A549 (cell line): Measurements from ENCODE around the gene RAD18. TPM values are rescaled to one million over a fixed set of nuclear protein-coding genes. Genes with fewer than 3 reads are reported as not detected.

ENCODE experiments used
- ATAC-seq, 2 experiments: fragments of 200-7000 bp in 1 of 2; fragments of >200 bp in 1 of 2; cut with Nextera tagmentation in 1 of 2; cut with Tn5 transposase in 1 of 2; 3 replicates each; pipeline versions ENCODE4 v1.8.0 to v1.9.1; 2018 to 2020; ENCODE audit warnings: mild to moderate bottlenecking in 1 of 2, moderate library complexity in 1 of 2
- CTCF ChIA-PET: fragments of 300-600 bp; sonication (Branson Sonifier 250); formaldehyde crosslinking; extraction: SDS; loops from one replicate; lab custom pipeline; 2021; ENCODE audit warnings: antibody characterized with exemption, inconsistent platforms; lab: Yijun Ruan, JAX
- POLR2A ChIA-PET: fragments of 350-600 bp; formaldehyde crosslinking; extraction: SDS; loops from one replicate; lab custom pipeline; 2021; ENCODE audit warnings: antibody characterized with exemption, inconsistent platforms; lab: Yijun Ruan, JAX
- DNase-seq, 2 experiments: peaks; one replicate each; pipeline versions ENCODE4 v3.0.0 to v3.0.0-alpha.2; 2011 to 2016; ENCODE audit warnings: low read depth in 1 of 2, low spot score in 1 of 2
- FAIRE-seq: peaks from 2 replicates; lab custom pipeline; 2011; peaks lifted over from hg19 to GRCh38; lab: Jason Lieb, UNC
- H3K27ac ChIP-seq, 2 experiments: fragments of >200 bp; sonication (Bioruptor Twin); formaldehyde crosslinking; 3 replicates each; pipeline ENCODE4 v1.5.1; 2016 to 2017
- H3K4me1 ChIP-seq: fragments of >200 bp; sonication (Bioruptor Twin); formaldehyde crosslinking; 3 replicates; pipeline ENCODE4 v1.6.1; 2016
- H3K4me2 ChIP-seq: fragments of >200 bp; sonication (Bioruptor Twin); formaldehyde crosslinking; 3 replicates; pipeline ENCODE4 v1.6.1; 2016
- H3K4me3 ChIP-seq: fragments of >200 bp; sonication (Bioruptor Twin); formaldehyde crosslinking; 3 replicates; pipeline ENCODE4 v1.5.1; 2016
- H3K9me3 ChIP-seq: fragments of >200 bp; sonication (Bioruptor Twin); formaldehyde crosslinking; 3 replicates; pipeline ENCODE4 v1.6.1; 2016
- CBX8 ChIP-seq: fragments of 200-600 bp; sonication (generic); IDR thresholded peaks from 2 replicates; pipeline ENCODE4 v1.6.1; 2016
- CHD2 ChIP-seq: fragments of 150-350 bp; IDR thresholded peaks from 2 replicates; pipeline ENCODE4 v1.6.1; 2014; ENCODE audit warnings: low read length; ENCODE audit not compliant: partially characterized antibody
- EHF ChIP-seq: fragments of 250-450 bp; sonication (Bioruptor Pico); IDR thresholded peaks from 2 replicates; pipeline ENCODE4 v1.5.0; 2020; ENCODE audit warnings: mild to moderate bottlenecking
- EP300 ChIP-seq, 2 experiments: fragments of >200 bp; sonication (Bioruptor Twin); formaldehyde crosslinking; IDR thresholded peaks; 2 replicates in 1 of 2; 3 replicates in 1 of 2; pipeline ENCODE4 v1.6.1; 2016 to 2017
- HDAC2 ChIP-seq: fragments of 200-600 bp; sonication (generic); IDR thresholded peaks from 2 replicates; pipeline ENCODE4 v1.6.1; 2016
- HOXB13 ChIP-seq: fragments of 250-450 bp; sonication (Bioruptor Pico); IDR thresholded peaks from 2 replicates; pipeline ENCODE4 v1.5.0; 2020; ENCODE audit warnings: low read depth, mild to moderate bottlenecking, moderate library complexity
- JUNB ChIP-seq: fragments of >200 bp; sonication (Bioruptor Twin); formaldehyde crosslinking; IDR thresholded peaks from 2 replicates; pipeline ENCODE4 v1.6.1; 2016
- POLR2AphosphoS2 ChIP-seq: conservative IDR thresholded peaks from 2 replicates; pipeline ENCODE4 v1.6.1; 2012; ENCODE audit warnings: low read length, improper control_type of control experiment, inconsistent platforms
- RAD21 ChIP-seq, 2 experiments: fragments of >200 bp in 1 of 2; sonication (Bioruptor Twin) in 1 of 2; formaldehyde crosslinking in 1 of 2; IDR thresholded peaks in 1 of 2; conservative IDR thresholded peaks in 1 of 2; 2 replicates in 1 of 2; 3 replicates in 1 of 2; pipeline ENCODE4 v1.6.1; 2012 to 2018; ENCODE audit warnings: inconsistent platforms in 1 of 2
- RCOR1 ChIP-seq: fragments of 150-350 bp; IDR thresholded peaks from 2 replicates; pipeline ENCODE4 v1.6.1; 2014; ENCODE audit warnings: antibody characterized with exemption, low read length, low read depth
- ZFP36 ChIP-seq: fragments of 450-650 bp; IDR thresholded peaks from 2 replicates; pipeline ENCODE4 v1.6.1; 2014; ENCODE audit warnings: borderline replicate concordance; ENCODE audit not compliant: partially characterized antibody
- ZNF302 ChIP-seq: fragments of 250-450 bp; sonication (Bioruptor Pico); IDR thresholded peaks from 2 replicates; pipeline ENCODE4 v1.9.0; 2021; ENCODE audit warnings: inconsistent platforms, mild to moderate bottlenecking, moderate library complexity
- ZSCAN20 ChIP-seq: fragments of 250-450 bp; sonication (Bioruptor Pico); IDR thresholded peaks from 2 replicates; pipeline ENCODE4 v1.8.0; 2022; ENCODE audit warnings: mild to moderate bottlenecking, moderate library complexity
- WGBS: methylation state at CpG from one replicate; pipeline ENCODE4 v1.1.6; 2017; ENCODE audit errors: missing lambda C conversion rate; 5-methylcytosine and 5-hydroxymethylcytosine counted together
- polyA plus RNA-seq, 4 experiments: library from polyadenylated mRNA; depleted of rRNA in 3 of 4; stranded (reverse); fragments of >200 nt; fragmentation: RNase III in 1 of 4; extraction: RNeasy Plus Mini Kit Qiagen cat#74134 plus additional on column Dnase treatment in 1 of 4; gene quantifications; 2 replicates in 3 of 4; 3 replicates in 1 of 4; pipeline ENCODE4 v1.2.3, GENCODE V29; 2011 to 2017
- TF ChIP-seq, protein P1 (sequence below): fragments of >200 bp; sonication (Bioruptor Twin); formaldehyde crosslinking; IDR thresholded peaks from 3 replicates; pipeline ENCODE4 v1.5.1; 2016
- TF ChIP-seq, protein P2 (sequence below): fragments of 150-350 bp; IDR thresholded peaks from 2 replicates; pipeline ENCODE4 v1.6.1; 2014; ENCODE audit warnings: low read depth, mild to moderate bottlenecking, low read length
- TF ChIP-seq, protein P3 (sequence below): fragments of >200 bp; sonication (Bioruptor Twin); formaldehyde crosslinking; IDR thresholded peaks from 2 replicates; pipeline ENCODE4 v1.6.1; 2016
- TF ChIP-seq, protein P4 (sequence below): IDR thresholded peaks from 2 replicates; pipeline ENCODE4 v1.6.1; 2012

RAD18 gene
- polyA plus RNA-seq, 2 of the 4 experiments (the other 2 are of a cell fraction), result 11.8 to 23.2 TPM

DNA sequence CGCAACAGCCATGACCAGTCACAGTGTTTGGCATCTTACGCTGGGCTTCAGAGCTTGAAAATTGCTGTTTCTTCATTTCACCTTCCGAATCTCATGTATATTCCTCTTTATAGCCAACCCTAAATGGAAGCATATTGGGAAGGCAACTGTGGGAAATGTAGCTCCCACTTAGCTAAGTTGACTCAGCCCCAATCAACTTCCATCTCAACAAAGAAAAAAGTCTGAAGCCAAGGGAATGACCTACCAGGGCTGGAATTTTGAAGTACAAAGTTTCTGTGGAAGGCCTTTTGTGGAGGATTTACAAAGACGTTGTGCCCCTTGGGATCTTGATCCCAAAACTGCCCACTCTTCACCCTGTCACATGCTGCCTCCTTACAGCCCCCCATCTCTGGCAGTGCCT, 108.6 kb downstream of the RAD18 start (continued):
- TF ChIP-seq, protein P1, sequence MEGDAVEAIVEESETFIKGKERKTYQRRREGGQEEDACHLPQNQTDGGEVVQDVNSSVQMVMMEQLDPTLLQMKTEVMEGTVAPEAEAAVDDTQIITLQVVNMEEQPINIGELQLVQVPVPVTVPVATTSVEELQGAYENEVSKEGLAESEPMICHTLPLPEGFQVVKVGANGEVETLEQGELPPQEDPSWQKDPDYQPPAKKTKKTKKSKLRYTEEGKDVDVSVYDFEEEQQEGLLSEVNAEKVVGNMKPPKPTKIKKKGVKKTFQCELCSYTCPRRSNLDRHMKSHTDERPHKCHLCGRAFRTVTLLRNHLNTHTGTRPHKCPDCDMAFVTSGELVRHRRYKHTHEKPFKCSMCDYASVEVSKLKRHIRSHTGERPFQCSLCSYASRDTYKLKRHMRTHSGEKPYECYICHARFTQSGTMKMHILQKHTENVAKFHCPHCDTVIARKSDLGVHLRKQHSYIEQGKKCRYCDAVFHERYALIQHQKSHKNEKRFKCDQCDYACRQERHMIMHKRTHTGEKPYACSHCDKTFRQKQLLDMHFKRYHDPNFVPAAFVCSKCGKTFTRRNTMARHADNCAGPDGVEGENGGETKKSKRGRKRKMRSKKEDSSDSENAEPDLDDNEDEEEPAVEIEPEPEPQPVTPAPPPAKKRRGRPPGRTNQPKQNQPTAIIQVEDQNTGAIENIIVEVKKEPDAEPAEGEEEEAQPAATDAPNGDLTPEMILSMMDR, result no peak
- TF ChIP-seq ZFP36, result no peak
- TF ChIP-seq, all 56 proteins: peak for 0

DNA sequence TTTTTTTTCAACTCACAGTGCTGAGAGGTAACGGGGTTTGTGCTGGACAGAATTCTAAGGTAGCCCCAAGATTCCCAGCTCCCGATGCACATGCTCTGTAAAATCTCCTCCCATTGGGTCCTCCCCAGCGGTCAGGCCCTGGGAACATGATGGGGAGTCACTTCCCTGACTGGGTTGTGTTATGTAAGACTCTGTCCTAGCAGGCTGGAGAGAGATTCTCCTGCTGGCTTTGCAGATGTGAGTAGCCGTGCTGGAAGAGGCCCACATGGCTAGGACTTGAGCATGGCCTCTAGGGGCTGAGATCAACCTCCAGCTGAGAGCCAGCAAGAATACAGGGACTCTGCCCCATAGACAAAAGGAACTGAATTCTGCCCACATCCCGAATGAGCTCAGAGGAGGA, 110.2 kb downstream of the RAD18 start:
- no peak for DNase-seq
- no peak; a peak in 1 of 6 replicates for ATAC-seq
- ChIA-PET POLR2A (no interaction called here), CTCF (interaction anchor here (1.0 kb wide), 2 partner anchors 13 to 450 kb away, joined by 3 to 4 read pairs; no protein-coding TSS in a partner anchor)
- 91% methylated on average over 5 of the region's 5 CpGs for WGBS
- Histone ChIP-seq H3K27ac (no peak overlapping the region), H3K4me3 (no peak overlapping the region), H3K4me2 (no peak overlapping the region), H3K4me1 (peaks cover 14% of the 10 kb centered on the region), H3K9me3 (no peaks in the 10 kb centered on the region)
- TF ChIP-seq EHF (CRISPR knock-in tag), result no peak
- TF ChIP-seq RAD21 (conservative IDR thresholded peaks at IDR 0.05 in 1 of 2, IDR thresholded peaks at IDR 0.05 in 1 of 2), result no peak
- TF ChIP-seq POLR2AphosphoS2, result no peak
- no peak for TF ChIP-seq JUNB
- TF ChIP-seq HOXB13 (CRISPR knock-in tag), result no peak
- TF ChIP-seq, protein P2, sequence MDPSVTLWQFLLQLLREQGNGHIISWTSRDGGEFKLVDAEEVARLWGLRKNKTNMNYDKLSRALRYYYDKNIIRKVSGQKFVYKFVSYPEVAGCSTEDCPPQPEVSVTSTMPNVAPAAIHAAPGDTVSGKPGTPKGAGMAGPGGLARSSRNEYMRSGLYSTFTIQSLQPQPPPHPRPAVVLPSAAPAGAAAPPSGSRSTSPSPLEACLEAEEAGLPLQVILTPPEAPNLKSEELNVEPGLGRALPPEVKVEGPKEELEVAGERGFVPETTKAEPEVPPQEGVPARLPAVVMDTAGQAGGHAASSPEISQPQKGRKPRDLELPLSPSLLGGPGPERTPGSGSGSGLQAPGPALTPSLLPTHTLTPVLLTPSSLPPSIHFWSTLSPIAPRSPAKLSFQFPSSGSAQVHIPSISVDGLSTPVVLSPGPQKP, result no peak
- no peak for FAIRE-seq

DNA sequence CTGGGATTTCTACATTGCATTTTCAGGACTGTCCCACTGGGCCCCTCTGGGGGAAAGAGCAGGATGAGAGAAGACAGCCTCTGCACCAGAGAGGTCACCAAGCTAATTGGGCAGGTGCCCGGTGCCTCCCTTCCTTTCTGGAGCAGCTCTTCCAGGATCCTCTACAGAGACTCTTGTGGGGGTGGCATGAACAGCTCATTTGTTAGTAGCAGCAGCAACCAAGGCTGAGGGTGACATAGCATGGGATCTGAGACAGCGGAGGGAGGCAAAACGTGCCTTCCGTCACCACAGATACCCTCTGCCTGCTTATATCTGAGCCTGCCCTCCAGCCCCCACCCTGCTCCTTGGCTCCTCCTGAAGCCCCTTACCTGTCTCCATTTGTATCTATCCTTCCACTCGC, 110.8 kb downstream of the RAD18 start:
- no peak overlapping the region for H3K4me3 ChIP-seq
- FAIRE-seq (no peak), DNase-seq (no peak)
- TF ChIP-seq HDAC2, result no peak
- TF ChIP-seq, protein P3, sequence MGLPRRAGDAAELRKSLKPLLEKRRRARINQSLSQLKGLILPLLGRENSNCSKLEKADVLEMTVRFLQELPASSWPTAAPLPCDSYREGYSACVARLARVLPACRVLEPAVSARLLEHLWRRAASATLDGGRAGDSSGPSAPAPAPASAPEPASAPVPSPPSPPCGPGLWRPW, result no peak
- TF ChIP-seq EP300 (IDR thresholded peaks at IDR 0.05), result no peak
- TF ChIP-seq ZNF302, result no peak
- TF ChIP-seq, all 56 proteins: peak for 0
- ATAC-seq, result no peak
- WGBS, result 94% methylated on average over 5 of the region's 5 CpGs
- no peaks in the 10 kb centered on the region for H3K9me3 ChIP-seq
- 0 out of 6 replicates have a peak overlapping the region, but pooled peaks of 1 of the 2 experiments have one; percentile 3 for H3K27ac ChIP-seq
- POLR2A ChIA-PET, result no interaction called here
- CTCF ChIA-PET, result interaction anchor here (1.0 to 1.5 kb wide), 4 partner anchors 9 to 189 kb away, joined by 3 to 6 read pairs (median 4); no protein-coding TSS in a partner anchor
- H3K4me2 ChIP-seq, result no peak overlapping the region
- peaks cover 14% of the 10 kb centered on the region for H3K4me1 ChIP-seq

DNA sequence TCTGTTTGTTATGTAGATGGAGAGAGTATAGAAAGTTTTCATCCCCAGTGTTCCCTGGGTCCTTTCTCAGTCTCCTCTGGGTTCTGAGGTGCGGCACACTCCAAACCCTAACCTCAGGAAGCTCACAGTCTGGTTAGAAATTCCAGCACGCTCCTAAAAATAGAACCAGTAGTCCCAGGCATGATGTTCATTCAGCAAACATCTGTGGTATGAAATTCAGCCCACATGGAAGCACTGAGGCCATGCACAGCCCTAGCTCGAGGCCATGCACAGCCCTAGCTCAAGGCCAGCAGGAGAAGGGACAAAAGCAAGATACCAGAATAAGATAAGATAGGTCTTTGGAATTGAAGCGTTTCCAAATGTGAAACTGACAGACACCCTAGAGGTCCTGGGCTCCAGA, 111.6 kb downstream of the RAD18 start:
- Histone ChIP-seq H3K4me2 (peak overlapping the region; percentile 44; the same call in 2 of the 3 replicates), H3K27ac (0 out of 6 replicates have a peak overlapping the region, but pooled peaks of 1 of the 2 experiments have one; percentile 3), H3K4me1 (peaks cover 14% of the 10 kb centered on the region), H3K4me3 (no peak overlapping the region), H3K9me3 (no peaks in the 10 kb centered on the region)
- ChIA-PET CTCF (interaction anchor here (0.9 to 1.5 kb wide), 8 partner anchors 9 to 188 kb away, joined by 3 to 7 read pairs (median 4); partner anchors contain the start of gene OXTR), POLR2A (no interaction called here)
- WGBS, result 69% methylated on average over 4 of the region's 4 CpGs
- peak in 1 of 2 experiments; percentile 19 for DNase-seq
- TF ChIP-seq CHD2, result no peak
- TF ChIP-seq, protein P4, sequence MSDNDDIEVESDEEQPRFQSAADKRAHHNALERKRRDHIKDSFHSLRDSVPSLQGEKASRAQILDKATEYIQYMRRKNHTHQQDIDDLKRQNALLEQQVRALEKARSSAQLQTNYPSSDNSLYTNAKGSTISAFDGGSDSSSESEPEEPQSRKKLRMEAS, result 0 out of 2 replicates have a peak, but pooled peaks have one; percentile 20
- no peak for TF ChIP-seq ZSCAN20 (CRISPR knock-in tag)
- TF ChIP-seq CBX8, result no peak
- no peak for TF ChIP-seq RCOR1
- ATAC-seq, result peak in 1 of 2 experiments; percentile 74; a peak in 3 of 6 replicates
- no peak for FAIRE-seq
